ENCODE results near the gene PPP2R2C.

The PPP2R2C gene

DNA sequence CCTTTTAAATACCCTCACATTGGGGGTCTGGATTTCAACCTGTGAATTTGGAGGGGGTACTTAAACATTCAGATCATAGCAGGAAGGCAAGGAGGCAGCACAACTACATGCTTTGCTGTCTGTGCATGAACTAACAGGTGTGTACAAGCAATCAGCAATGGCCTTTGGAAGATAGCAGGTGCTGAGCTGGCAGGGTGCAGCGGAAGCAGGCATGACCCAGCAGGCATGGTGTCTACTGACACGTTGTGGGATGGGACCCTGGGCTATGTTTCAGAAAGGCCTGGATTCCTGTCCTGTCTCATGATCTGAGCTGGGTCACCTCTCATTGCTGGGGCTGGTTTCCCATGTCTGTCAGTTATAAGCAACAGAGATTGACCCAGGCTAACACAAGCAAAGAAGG lies 13.9 kb downstream of the PPP2R2C start:
- no peak overlapping the region for H3K9ac ChIP-seq
- no peak overlapping the region for H3K4me3 ChIP-seq (ENCODE audit: low read depth, low read length)
- H3K27me3 ChIP-seq (ENCODE audit: control insufficient read depth, insufficient read depth, low read length) = no peaks in the 10 kb centered on the region
- H3K27ac ChIP-seq = no peak overlapping the region
- no peaks in the 10 kb centered on the region for H3K9me3 ChIP-seq (ENCODE audit: control insufficient read depth, low read length)
- H3K36me3 ChIP-seq (ENCODE audit: control insufficient read depth, insufficient read depth, low read length) = no peaks in the 10 kb centered on the region
- H2AFZ ChIP-seq = no peak overlapping the region
- no peaks in the 10 kb centered on the region for H3K79me2 ChIP-seq
- TF ChIP-seq, protein P1, sequence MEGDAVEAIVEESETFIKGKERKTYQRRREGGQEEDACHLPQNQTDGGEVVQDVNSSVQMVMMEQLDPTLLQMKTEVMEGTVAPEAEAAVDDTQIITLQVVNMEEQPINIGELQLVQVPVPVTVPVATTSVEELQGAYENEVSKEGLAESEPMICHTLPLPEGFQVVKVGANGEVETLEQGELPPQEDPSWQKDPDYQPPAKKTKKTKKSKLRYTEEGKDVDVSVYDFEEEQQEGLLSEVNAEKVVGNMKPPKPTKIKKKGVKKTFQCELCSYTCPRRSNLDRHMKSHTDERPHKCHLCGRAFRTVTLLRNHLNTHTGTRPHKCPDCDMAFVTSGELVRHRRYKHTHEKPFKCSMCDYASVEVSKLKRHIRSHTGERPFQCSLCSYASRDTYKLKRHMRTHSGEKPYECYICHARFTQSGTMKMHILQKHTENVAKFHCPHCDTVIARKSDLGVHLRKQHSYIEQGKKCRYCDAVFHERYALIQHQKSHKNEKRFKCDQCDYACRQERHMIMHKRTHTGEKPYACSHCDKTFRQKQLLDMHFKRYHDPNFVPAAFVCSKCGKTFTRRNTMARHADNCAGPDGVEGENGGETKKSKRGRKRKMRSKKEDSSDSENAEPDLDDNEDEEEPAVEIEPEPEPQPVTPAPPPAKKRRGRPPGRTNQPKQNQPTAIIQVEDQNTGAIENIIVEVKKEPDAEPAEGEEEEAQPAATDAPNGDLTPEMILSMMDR (IDR thresholded peaks at IDR 0.05) = no peak
- H3K4me1 ChIP-seq = no peaks in the 10 kb centered on the region
- no peak overlapping the region for H3K4me2 ChIP-seq (ENCODE audit: low read length)

DNA sequence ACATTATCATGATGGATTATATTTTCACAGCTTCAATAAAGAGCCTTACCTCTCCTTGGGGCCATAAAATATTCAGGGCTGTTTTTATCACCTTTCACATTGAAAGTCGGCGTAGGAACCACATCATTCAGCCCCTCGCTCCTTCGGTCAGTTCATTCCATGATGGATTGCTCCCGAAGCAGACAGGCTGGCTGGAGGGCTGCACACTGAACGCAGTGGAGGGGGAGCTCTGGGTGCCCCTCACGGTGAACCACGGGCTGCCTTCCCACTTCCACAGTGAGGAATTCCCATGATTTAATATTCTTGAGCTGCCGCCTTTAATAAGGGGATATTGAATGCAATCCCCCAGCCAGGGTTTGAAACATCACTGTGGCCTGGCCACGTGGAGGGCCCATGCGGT lies 16.0 kb downstream of the PPP2R2C start:
- no peaks in the 10 kb centered on the region for H3K36me3 ChIP-seq (ENCODE audit: control insufficient read depth, insufficient read depth, low read length)
- H3K27ac ChIP-seq = no peak overlapping the region
- H3K9ac ChIP-seq = no peak overlapping the region
- no peaks in the 10 kb centered on the region for H3K27me3 ChIP-seq (ENCODE audit: control insufficient read depth, insufficient read depth, low read length)
- H3K4me1 ChIP-seq = no peaks in the 10 kb centered on the region
- TF ChIP-seq, protein P1 (IDR thresholded peaks at IDR 0.05) = no peak
- H3K79me2 ChIP-seq = no peaks in the 10 kb centered on the region
- no peak overlapping the region for H3K4me3 ChIP-seq (ENCODE audit: low read depth, low read length)
- H3K4me2 ChIP-seq (ENCODE audit: low read length) = no peak overlapping the region
- no peak overlapping the region for H2AFZ ChIP-seq
- no peaks in the 10 kb centered on the region for H3K9me3 ChIP-seq (ENCODE audit: control insufficient read depth, low read length)

DNA sequence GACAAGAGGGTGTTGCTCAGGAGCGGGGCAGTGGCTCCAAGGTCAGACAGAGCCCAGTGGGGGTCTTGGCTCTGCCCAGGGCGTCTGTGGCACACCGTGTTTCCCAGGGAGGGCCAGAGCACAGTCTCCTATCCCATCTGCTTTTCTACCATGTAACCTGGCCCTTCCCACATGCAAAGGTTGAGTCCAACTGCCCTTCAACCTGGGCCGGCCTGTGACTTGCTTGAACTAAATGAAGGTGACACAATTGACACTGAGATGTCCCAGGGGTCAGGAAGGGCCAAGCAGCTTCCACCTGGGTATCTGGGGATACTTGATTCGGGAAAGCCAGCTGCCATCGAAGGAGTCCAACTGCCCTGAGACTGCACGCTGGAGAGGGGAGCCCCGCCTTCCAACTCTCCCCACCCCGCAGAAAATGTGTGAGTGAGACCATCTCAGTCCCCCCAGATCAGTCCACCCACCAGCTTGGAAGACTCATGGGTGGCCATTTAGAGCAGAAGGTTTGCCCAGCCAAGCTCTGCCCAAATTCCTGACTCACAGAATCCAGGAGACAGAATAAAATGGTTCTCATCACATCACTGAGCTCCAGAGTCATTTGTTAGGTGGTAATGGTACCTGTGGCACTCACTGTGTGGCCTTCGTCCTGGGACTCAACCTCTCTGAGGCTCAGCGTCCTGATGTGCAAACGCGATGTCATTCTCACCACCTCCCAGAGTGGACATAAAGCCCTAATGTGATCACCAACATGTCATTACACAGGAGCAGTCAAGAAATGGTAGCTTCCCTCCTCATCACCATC lies 18.1 kb downstream of the PPP2R2C start:
- TF ChIP-seq, protein P1 (IDR thresholded peaks at IDR 0.05) = no peak
- Histone ChIP-seq H3K4me2 (ENCODE audit: low read length) (no peak overlapping the region), H3K9me3 (ENCODE audit: control insufficient read depth, low read length) (no peaks in the 10 kb centered on the region), H3K27ac (no peak overlapping the region), H3K4me1 (no peaks in the 10 kb centered on the region), H3K36me3 (ENCODE audit: control insufficient read depth, insufficient read depth, low read length) (no peaks in the 10 kb centered on the region), H2AFZ (no peak overlapping the region), H3K4me3 (ENCODE audit: low read depth, low read length) (no peak overlapping the region), H3K27me3 (ENCODE audit: control insufficient read depth, insufficient read depth, low read length) (no peaks in the 10 kb centered on the region), H3K79me2 (no peaks in the 10 kb centered on the region), H3K9ac (no peak overlapping the region)

DNA sequence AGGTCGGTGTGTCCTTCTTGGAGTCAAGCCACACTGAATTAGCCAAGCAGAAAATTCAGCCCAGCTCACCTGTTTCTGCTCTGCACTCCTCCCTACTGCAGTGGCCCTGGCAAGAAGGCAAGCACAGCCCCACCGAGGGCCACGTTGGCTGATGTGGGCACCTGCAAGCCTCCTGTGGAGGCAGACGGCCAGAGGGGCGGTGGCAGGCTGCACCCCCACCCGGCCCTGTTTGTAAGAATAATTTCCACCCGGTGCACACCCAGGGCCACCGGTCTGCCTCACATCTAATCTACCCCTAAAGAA lies 18.8 kb downstream of the PPP2R2C start:
- no peak overlapping the region for H3K4me3 ChIP-seq (ENCODE audit: low read depth, low read length)
- H3K27ac ChIP-seq = no peak overlapping the region
- no peaks in the 10 kb centered on the region for H3K27me3 ChIP-seq (ENCODE audit: control insufficient read depth, insufficient read depth, low read length)
- no peaks in the 10 kb centered on the region for H3K9me3 ChIP-seq (ENCODE audit: control insufficient read depth, low read length)
- H2AFZ ChIP-seq = no peak overlapping the region
- H3K79me2 ChIP-seq = no peaks in the 10 kb centered on the region
- H3K4me1 ChIP-seq = no peaks in the 10 kb centered on the region
- H3K36me3 ChIP-seq (ENCODE audit: control insufficient read depth, insufficient read depth, low read length) = no peaks in the 10 kb centered on the region
- no peak overlapping the region for H3K4me2 ChIP-seq (ENCODE audit: low read length)
- TF ChIP-seq, protein P1 (IDR thresholded peaks at IDR 0.05) = no peak
- H3K9ac ChIP-seq = no peak overlapping the region

Measured in parathyroid adenoma (tissue), 2 donors.